ENCODE results near the gene CLEC18B. TPM values are rescaled to one million over a fixed set of nuclear protein-coding genes. Genes with fewer than 3 reads are reported as not detected.
"Not testable (repeated sequence)": the region's sequence is repeated elsewhere in the genome, so short reads cannot be mapped to it uniquely, and the experiment has no call there.

The CLEC18B gene
- total RNA-seq, 1 donor from 2014 or later = 0.89 TPM

GRCh38 chr16:74449470-74449869 is 28.2 kb upstream of the CLEC18B start:
- Mint-ChIP-seq H3K4me1 (no peaks in the 10 kb centered on the region), H3K9me3 (no peaks in the 10 kb centered on the region), H3K27me3 (ENCODE audit: low read depth) (no peaks in the 10 kb centered on the region), H3K36me3 (peaks cover 32% of the 10 kb centered on the region), H3K4me3 (no peak overlapping the region), H3K27ac (peak overlapping the region; percentile 12)
- DNase-seq (ENCODE audit: low spot score in 2 of 2, unreplicated experiment in 2 of 2) = no peak
- no peak for TF ChIP-seq CTCF (IDR thresholded peaks at IDR 0.05; ENCODE audit: unreplicated experiment)

DNA sequence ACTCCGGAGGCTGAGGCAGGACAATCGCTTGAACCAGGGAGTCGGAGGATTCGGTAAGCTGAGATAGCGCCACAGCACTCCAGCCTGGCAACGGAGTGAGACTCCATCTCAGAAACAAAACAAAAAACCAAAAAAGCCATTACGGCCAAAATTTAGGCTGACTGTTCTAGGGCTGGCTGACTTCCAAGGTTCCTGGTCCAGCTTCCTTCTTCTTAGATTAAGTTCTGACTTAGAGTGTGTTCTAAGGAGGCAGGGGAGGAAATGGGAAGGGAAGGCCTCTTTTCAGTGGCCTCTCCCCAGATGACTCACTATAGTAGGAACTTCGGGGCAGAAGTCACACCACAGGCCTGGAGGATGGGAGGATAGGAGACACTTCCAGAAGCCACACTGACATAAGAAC is 27.7 kb upstream of the CLEC18B start:
- Mint-ChIP-seq H3K27me3 (ENCODE audit: low read depth) (no peaks in the 10 kb centered on the region), H3K27ac (peak overlapping the region; percentile 12), H3K4me3 (no peak overlapping the region), H3K9me3 (no peaks in the 10 kb centered on the region), H3K4me1 (no peaks in the 10 kb centered on the region), H3K36me3 (peaks cover 32% of the 10 kb centered on the region)
- TF ChIP-seq CTCF (IDR thresholded peaks at IDR 0.05; ENCODE audit: unreplicated experiment) = no peak
- DNase-seq (ENCODE audit: low spot score in 2 of 2, unreplicated experiment in 2 of 2) = no peak

GRCh38 chr16:74447578-74447977 is 26.3 kb upstream of the CLEC18B start:
- TF ChIP-seq CTCF (IDR thresholded peaks at IDR 0.05; ENCODE audit: unreplicated experiment) = no peak
- Mint-ChIP-seq H3K27me3 (ENCODE audit: low read depth) (no peaks in the 10 kb centered on the region), H3K4me3 (no peak overlapping the region), H3K9me3 (no peaks in the 10 kb centered on the region), H3K4me1 (no peaks in the 10 kb centered on the region), H3K36me3 (peaks cover 26% of the 10 kb centered on the region), H3K27ac (no peak overlapping the region)
- no peak for DNase-seq (ENCODE audit: low spot score in 2 of 2, unreplicated experiment in 2 of 2)

DNA sequence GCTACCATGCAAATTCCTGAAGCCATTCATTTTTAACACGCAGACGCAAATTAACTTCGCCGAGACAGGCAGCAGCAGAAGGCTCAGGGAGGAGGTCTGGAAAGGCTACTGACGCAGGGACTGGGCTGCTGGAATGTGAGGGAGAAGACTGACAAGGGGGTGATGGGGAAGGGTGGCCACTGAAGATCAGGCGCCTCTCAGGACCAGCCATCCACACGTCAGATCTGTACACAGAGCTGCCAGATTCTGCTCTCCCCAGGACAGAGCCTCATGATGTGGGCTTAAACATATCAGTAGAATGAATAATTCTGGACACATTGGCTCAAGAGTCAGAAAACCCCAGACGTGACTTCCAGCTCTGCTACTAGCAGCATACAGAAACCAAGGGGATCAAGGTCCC is 25.6 kb upstream of the CLEC18B start:
- no peak for DNase-seq (ENCODE audit: low spot score in 2 of 2, unreplicated experiment in 2 of 2)
- no peak overlapping the region for H3K27ac Mint-ChIP-seq
- no peaks in the 10 kb centered on the region for H3K4me1 Mint-ChIP-seq
- H3K9me3 Mint-ChIP-seq = no peaks in the 10 kb centered on the region
- H3K36me3 Mint-ChIP-seq = peaks cover 20% of the 10 kb centered on the region
- TF ChIP-seq CTCF (IDR thresholded peaks at IDR 0.05; ENCODE audit: unreplicated experiment) = no peak
- H3K27me3 Mint-ChIP-seq (ENCODE audit: low read depth) = no peaks in the 10 kb centered on the region
- no peak overlapping the region for H3K4me3 Mint-ChIP-seq

DNA sequence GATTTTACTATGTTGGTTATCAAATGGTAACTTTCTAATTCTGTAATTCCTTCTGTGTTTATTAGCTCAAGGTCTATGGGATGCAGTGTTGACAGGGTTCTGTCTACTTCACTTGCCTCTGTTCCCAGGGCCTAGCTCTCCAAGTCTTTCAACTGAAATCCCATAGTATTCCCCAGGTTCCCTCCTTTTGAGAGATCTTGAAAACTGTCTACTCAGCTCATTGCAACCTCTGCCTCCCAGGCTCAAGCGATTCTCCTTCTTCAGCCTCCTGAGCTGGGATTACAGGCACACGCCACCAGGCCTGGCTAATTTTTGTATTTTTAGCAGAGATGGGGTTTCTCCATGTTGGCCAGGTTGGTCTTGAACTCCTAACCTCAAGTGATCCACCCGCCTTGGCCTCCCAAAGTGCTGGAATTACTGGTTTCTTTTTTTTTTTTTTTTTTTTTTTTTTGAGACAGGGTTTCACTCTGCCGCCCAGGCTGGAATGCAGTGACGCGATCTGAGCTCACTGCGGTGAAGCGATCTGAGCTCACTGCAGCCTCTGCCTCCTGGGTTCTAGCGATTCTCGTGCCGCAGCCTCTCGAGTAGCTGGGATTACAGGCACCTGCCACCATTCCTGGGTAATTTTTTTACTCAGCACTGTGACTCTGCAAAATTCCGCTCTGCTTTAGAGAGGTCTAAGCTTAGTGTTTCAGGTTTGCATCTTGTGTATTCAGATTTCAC is 22.5 kb upstream of the CLEC18B start:
- DNase-seq (ENCODE audit: low spot score in 2 of 2, unreplicated experiment in 2 of 2); H3K27ac Mint-ChIP-seq; H3K4me1 Mint-ChIP-seq; H3K27me3 Mint-ChIP-seq (ENCODE audit: low read depth); H3K4me3 Mint-ChIP-seq; H3K9me3 Mint-ChIP-seq: not testable (repeated sequence)
- H3K36me3 Mint-ChIP-seq = peaks cover 24% of the 10 kb centered on the region

DNA sequence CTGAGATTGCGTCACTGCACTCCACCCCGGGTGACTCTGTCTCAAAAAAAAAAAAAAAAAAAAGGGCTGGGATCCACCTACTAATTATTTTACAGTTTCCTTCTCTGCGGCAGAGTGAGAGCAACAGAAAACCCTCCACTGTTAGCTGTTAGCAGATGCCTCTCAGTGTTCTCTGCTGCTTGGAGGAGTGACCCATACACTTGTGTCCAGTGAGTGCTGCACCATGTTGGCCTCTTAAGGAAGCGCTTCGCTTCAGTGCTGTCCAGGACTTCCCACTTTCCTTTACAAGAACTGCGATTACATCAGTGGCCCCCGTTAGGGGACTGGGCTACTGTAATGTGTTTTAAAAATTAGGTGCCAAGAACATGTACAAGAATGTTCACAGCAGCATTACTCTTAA is 18.4 kb upstream of the CLEC18B start:
- no peak for DNase-seq (ENCODE audit: low spot score in 2 of 2, unreplicated experiment in 2 of 2)
- Mint-ChIP-seq H3K27me3 (ENCODE audit: low read depth) (no peaks in the 10 kb centered on the region), H3K36me3 (peaks cover 34% of the 10 kb centered on the region), H3K4me1 (no peaks in the 10 kb centered on the region), H3K9me3 (peaks cover 5% of the 10 kb centered on the region), H3K4me3 (no peak overlapping the region), H3K27ac (no peak overlapping the region)
- TF ChIP-seq CTCF (IDR thresholded peaks at IDR 0.05; ENCODE audit: unreplicated experiment) = no peak
